Fibroblast of mammary gland (primary cell): ENCODE measurements around the gene SETBP1.
A peak's percentile ranks its signal among the peaks of the same experiment; 100 is the strongest.

Source experiments
- DNase-seq: peaks from one replicate; pipeline ENCODE4 v3.0.0-alpha.2; 2010; ENCODE audit warnings: low read depth
- H3K4me3 ChIP-seq: 2 replicates; pipeline ENCODE4 v1.5.1; 2011; ENCODE audit warnings: low read depth, mild to moderate bottlenecking, low read length, moderate library complexity; ENCODE audit not compliant: control insufficient read depth
- CTCF ChIP-seq: conservative IDR thresholded peaks from 2 replicates; pipeline ENCODE4 v1.5.1; 2011; ENCODE audit warnings: low read depth, low read length, inconsistent platforms; ENCODE audit not compliant: control insufficient read depth, insufficient read depth

Gene SETBP1

GRCh38 chr18:45109271-45109670 is 428.6 kb downstream of the SETBP1 start:
- H3K4me3 ChIP-seq = no peak overlapping the region
- peak; percentile 73 for DNase-seq
- TF ChIP-seq CTCF = no peak

GRCh38 chr18:45109706-45110105 is 429.0 kb downstream of the SETBP1 start:
- TF ChIP-seq CTCF = no peak
- no peak overlapping the region for H3K4me3 ChIP-seq
- DNase-seq = no peak

- H3K4me3 ChIP-seq = no peak overlapping the region
- DNase-seq = peak; percentile 81
- TF ChIP-seq CTCF = no peak
These were observed 430.2 kb downstream of the SETBP1 start for GRCh38 chr18:45110577-45111501.

GRCh38 chr18:45111502-45111848 is 430.8 kb downstream of the SETBP1 start:
- no peak for DNase-seq
- TF ChIP-seq CTCF = no peak
- H3K4me3 ChIP-seq = no peak overlapping the region

- H3K4me3 ChIP-seq = no peak overlapping the region
- no peak for TF ChIP-seq CTCF
- no peak for DNase-seq
These were observed 432.0 kb downstream of the SETBP1 start for GRCh38 chr18:45112682-45113081.

GRCh38 chr18:45116116-45116515 is 435.4 kb downstream of the SETBP1 start:
- H3K4me3 ChIP-seq = no peak overlapping the region
- no peak for DNase-seq
- no peak for TF ChIP-seq CTCF
